Astrocyte of the spinal cord (primary cell): ENCODE data around the gene TMEM270.

Experiments used
- DNase-seq: peaks from one replicate; pipeline ENCODE4 v3.0.0; 2011; ENCODE audit warnings: low read depth, low spot score
- H3K4me3 ChIP-seq: 2 replicates; pipeline ENCODE4 v1.5.1; 2011; ENCODE audit warnings: low read depth, mild to moderate bottlenecking, low read length, moderate library complexity
- CTCF ChIP-seq: IDR thresholded peaks from 2 replicates; pipeline ENCODE4 v1.5.1; 2012; ENCODE audit warnings: low read depth, mild to moderate bottlenecking, low read length, inconsistent platforms
- in situ Hi-C: cut with HindIII; loops from 2 replicates; pipeline ENCODE4 v1.10.0; 2017; ENCODE audit warnings: low sequenced_read_pairs

TMEM270 gene

DNA sequence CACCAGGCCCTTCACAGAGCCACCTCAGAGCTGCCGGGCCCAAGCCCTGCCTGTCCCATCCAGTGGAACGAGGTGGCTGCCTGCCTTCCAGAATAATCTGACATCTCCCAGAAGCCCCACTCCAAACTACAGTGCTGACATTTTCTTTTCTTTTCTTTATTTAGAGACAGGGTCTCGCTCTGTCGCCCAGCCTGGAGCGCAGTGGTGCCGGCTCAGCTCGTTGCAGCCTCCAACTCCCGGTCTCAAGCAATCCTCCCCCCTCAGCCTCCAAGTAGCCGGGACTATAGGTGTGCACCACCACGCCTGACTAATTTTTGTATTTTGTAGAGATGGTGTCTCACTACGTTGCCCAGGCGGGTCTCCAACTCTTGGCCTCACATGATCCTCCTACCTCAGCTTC is 346 bp downstream of the TMEM270 start:
- no peak overlapping the region for H3K4me3 ChIP-seq
- no peak for TF ChIP-seq CTCF
- in situ Hi-C loops: no loop called here
- no peak for DNase-seq

DNA sequence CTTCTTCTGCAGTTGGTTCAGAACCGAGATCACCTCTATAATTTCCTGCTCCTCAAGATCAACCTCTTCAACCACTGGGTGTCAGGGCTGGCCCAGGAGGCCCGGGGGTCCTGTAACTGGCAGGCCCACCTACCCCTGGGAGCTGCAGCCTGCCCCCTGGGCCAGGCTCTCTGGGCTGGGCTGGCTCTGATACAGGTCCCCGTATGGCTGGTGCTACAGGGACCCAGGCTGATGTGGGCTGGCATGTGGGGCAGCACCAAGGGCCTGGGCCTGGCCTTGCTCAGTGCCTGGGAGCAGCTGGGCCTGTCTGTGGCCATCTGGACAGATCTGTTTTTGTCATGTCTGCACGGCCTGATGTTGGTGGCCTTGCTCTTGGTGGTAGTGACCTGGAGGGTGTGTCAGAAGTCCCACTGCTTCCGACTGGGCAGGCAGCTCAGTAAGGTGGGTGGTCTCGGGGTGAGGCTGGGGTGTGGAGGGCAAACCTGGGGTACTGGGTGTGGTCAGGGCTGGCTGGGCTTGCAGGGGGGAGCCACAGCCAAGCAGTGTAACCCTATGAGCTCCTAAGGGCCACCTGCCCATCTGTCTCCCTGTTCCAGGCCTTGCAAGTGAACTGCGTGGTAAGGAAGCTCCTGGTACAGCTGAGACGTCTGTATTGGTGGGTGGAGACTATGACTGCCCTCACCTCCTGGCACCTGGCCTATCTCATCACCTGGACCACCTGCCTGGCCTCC is 4.2 kb downstream of the TMEM270 start:
- H3K4me3 ChIP-seq: no peak overlapping the region
- no peak for DNase-seq
- TF ChIP-seq CTCF: no peak
- in situ Hi-C loops: no loop called here

DNA sequence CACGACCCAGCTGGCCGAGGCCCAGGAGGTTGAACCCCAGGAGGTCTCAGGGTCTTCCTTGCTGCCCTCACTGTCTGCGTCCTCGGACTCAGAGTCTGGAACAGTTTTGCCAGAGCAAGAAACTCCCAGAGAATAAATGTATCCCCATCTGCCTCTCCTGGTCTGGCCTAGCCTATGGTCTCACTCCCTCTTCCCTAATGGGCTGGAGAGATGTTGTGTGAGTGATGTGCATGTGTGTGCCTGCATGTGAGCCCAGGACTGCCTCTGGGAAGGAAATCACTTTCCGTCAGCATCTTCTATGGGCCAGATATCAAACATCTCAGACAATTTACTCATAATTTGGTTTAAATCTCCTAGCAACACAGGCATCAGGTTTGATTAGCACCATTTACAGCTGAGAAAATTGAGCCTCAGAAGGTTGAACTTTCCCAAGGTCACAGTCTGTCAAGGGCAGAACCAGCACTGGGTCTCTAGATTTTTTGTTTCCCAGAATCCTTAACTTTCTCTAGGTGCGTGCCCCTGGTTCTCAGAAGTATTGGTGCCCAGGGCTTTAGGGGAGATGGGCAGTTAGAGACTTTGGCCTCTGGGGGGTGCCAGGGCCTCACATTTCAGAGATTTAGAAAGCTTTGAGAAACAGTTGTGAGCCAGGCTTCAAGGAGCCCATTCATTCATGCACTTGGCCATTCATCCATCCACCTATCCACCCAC is 4.9 kb downstream of the TMEM270 start:
- TF ChIP-seq CTCF: peak; percentile 76
- in situ Hi-C loops: no loop called here
- DNase-seq: peak; percentile 64
- H3K4me3 ChIP-seq: no peak overlapping the region

- no peak overlapping the region for H3K4me3 ChIP-seq
- no peak for DNase-seq
- in situ Hi-C loops: no loop called here
- TF ChIP-seq CTCF: no peak
These were observed 5.4 kb downstream of the TMEM270 start for GRCh38 chr7:73866446-73866767.

DNA sequence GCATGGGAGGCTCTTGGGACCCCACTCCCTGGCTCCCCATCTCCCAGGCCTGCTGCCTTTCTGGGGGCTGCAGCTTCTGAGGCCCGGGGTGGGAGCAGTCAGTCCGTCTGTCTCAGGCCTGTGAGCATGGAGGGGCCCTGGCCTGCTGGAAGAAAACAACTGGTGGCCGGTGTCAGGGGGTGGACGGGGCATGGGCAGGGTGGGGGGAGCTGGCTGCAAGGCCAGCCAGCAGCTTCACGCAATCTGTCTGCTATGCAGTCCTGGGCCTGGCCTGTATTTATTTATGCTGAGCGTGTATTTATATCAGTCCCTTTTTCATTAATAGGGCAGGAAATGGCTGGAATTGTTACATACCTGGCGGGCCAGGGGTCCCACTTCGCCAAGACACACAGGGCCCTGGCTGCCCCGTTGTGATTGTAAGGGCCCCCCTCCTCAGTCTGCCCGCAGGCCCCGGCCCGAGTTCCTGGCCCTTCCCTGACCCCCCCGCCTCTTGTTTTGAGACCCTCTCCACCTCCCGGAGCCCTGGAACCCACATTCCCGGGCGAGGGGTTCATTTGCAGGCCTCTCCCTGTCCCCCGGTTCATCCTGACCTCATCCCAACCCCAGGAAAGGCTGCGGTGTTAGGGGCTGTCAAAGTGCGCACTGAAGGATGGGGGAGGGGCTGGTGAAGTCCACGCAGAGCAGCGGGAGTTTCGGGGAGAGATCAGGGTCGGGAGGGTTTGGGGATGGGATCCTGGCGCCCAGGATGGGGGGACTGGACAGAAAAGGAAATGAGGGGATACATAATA is 8.2 kb downstream of the TMEM270 start:
- in situ Hi-C loops: no loop called here
- H3K4me3 ChIP-seq: no peak overlapping the region
- TF ChIP-seq CTCF: no peak
- no peak for DNase-seq

DNA sequence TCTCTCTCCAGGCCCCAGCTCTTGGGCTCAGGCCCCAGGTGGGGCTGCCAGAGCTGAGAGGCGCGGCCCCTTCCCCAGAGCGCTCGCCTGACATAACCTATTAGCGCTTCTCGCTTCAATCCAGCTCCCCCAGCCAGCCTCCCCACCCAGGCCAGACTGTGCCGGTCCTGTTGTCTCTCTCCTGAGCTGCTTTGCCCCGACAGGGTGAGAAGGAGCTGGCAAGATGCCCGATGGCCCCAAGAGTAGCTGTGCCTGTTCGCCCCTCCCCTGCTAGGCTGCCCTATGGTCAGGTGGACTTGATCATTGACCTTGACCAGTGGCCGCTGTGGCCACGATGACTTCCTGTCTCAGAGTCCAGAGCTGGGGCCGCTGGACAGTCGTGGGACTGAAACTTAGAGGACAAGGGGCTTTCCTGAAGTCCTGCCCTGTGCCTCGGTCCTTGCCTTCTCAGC is 9.1 kb downstream of the TMEM270 start:
- in situ Hi-C loops: no loop called here
- TF ChIP-seq CTCF: no peak

More for the DNA sequence above, 9.1 kb downstream of the TMEM270 start:
- no peak for DNase-seq
- no peak overlapping the region for H3K4me3 ChIP-seq
